Neural cell (in vitro differentiated cells): Measurements from ENCODE around the gene ZNF768. TPM values are rescaled to one million over a fixed set of nuclear protein-coding genes. Genes with fewer than 3 reads are reported as not detected.
A peak's percentile ranks its signal among the peaks of the same experiment; 100 is the strongest.

Experiments used
- H2AFZ ChIP-seq: fragments of 200-600, 300-800 bp; sonication (generic), shearing (Covaris generic); 2 replicates; pipeline ENCODE4 v1.6.0; 2014; ENCODE audit warnings: low read depth, mild to moderate bottlenecking, antibody characterized with exemption, low read length, moderate library complexity
- H3F3A ChIP-seq: fragments of 200-600 bp; shearing (Covaris generic); 2 replicates; pipeline ENCODE4 v1.6.1; 2016; ENCODE audit warnings: mild to moderate bottlenecking, moderate library complexity, mixed read lengths, antibody characterized with exemption, low read length; ENCODE audit not compliant: insufficient read depth, poor library complexity, severe bottlenecking
- H3K27ac ChIP-seq: fragments of 200-600, 300-800 bp; sonication (generic), shearing (Covaris generic); 2 replicates; pipeline ENCODE4 v1.5.1; 2014; ENCODE audit warnings: mild to moderate bottlenecking, low read length, moderate library complexity
- H3K27me3 ChIP-seq: fragments of 300-800, 200-600 bp; sonication (generic), shearing (Covaris generic); 2 replicates; pipeline ENCODE4 v1.6.0; 2014; ENCODE audit warnings: mild to moderate bottlenecking, low read depth, low read length, moderate library complexity; ENCODE audit not compliant: insufficient read depth
- H3K36me3 ChIP-seq: fragments of 300-800, 200-600 bp; sonication (generic), shearing (Covaris generic); 2 replicates; pipeline ENCODE4 v1.5.1; 2014; ENCODE audit warnings: mild to moderate bottlenecking, antibody characterized with exemption, low read length, moderate library complexity; ENCODE audit not compliant: insufficient read depth
- H3K4me2 ChIP-seq: fragments of 300-800, 200-600 bp; sonication (generic), shearing (Covaris generic); 2 replicates; pipeline ENCODE4 v1.6.0; 2014; ENCODE audit warnings: mild to moderate bottlenecking, low read length
- H3K4me3 ChIP-seq: fragments of 300-800, 200-600 bp; sonication (generic), shearing (Covaris generic); 2 replicates; pipeline ENCODE4 v1.5.1; 2014; ENCODE audit warnings: mild to moderate bottlenecking, low read length, moderate library complexity
- H3K79me2 ChIP-seq: fragments of 200-600 bp; shearing (Covaris generic); replicated peaks from 2 replicates; pipeline ENCODE4 v1.6.0; 2014; ENCODE audit warnings: mild to moderate bottlenecking, low read length, moderate library complexity; ENCODE audit not compliant: insufficient read depth
- H3K9ac ChIP-seq: fragments of 300-800, 200-600 bp; sonication (generic), shearing (Covaris generic); 2 replicates; pipeline ENCODE4 v1.6.1; 2016; ENCODE audit warnings: mild to moderate bottlenecking, low read length, mixed read lengths
- H3K9me2 ChIP-seq: fragments of 200-600 bp; shearing (Covaris generic); 2 replicates; pipeline ENCODE4 v1.6.1; 2016; ENCODE audit warnings: mild to moderate bottlenecking, low read length, mixed read lengths; ENCODE audit not compliant: insufficient read depth
- H3K9me3 ChIP-seq: fragments of 200-600, 300-800 bp; sonication (generic), shearing (Covaris generic); 2 replicates; pipeline ENCODE4 v1.6.1; 2016; ENCODE audit warnings: mild to moderate bottlenecking, mixed run types, low read length, moderate library complexity, mixed read lengths
- H4K20me1 ChIP-seq: fragments of 200-600 bp; shearing (Covaris generic); 2 replicates; pipeline ENCODE4 v1.6.1; 2016; ENCODE audit warnings: mild to moderate bottlenecking, mixed run types; ENCODE audit not compliant: insufficient read depth
- CTCF ChIP-seq: fragments of 450-650 bp; IDR thresholded peaks from 2 replicates; pipeline ENCODE4 v1.5.1; 2014; ENCODE audit warnings: antibody characterized with exemption, mild to moderate bottlenecking, moderate library complexity; ENCODE audit not compliant: poor library complexity, severe bottlenecking
- EP300 ChIP-seq: fragments of 450-650 bp; conservative IDR thresholded peaks from 2 replicates; pipeline ENCODE4 v1.6.1; 2014; ENCODE audit warnings: antibody characterized with exemption, mild to moderate bottlenecking, moderate library complexity; ENCODE audit not compliant: poor library complexity, severe bottlenecking
- EZH2 ChIP-seq: fragments of 200-600, 300-800 bp; shearing (Covaris generic), sonication (generic); IDR thresholded peaks from 2 replicates; pipeline ENCODE4 v1.6.1; 2014; ENCODE audit warnings: antibody characterized with exemption, low read length, borderline replicate concordance, mild to moderate bottlenecking; ENCODE audit not compliant: insufficient read depth, poor library complexity, severe bottlenecking
- MXI1 ChIP-seq: fragments of 450-650 bp; conservative IDR thresholded peaks from 2 replicates; pipeline ENCODE4 v1.6.1; 2014; ENCODE audit warnings: antibody characterized with exemption, mild to moderate bottlenecking; ENCODE audit not compliant: poor library complexity, severe bottlenecking
- POLR2AphosphoS5 ChIP-seq: IDR thresholded peaks from 2 replicates; pipeline ENCODE4 v1.6.1; 2012
- RAD21 ChIP-seq: fragments of 450-650 bp; conservative IDR thresholded peaks from 2 replicates; pipeline ENCODE4 v1.6.1; 2014; ENCODE audit warnings: antibody characterized with exemption, mild to moderate bottlenecking, moderate library complexity
- REST ChIP-seq: IDR thresholded peaks from 2 replicates; pipeline ENCODE4 v1.6.1; 2012; ENCODE audit warnings: borderline replicate concordance
- SMC3 ChIP-seq: fragments of 450-650 bp; conservative IDR thresholded peaks from 2 replicates; pipeline ENCODE4 v1.6.1; 2014; ENCODE audit warnings: antibody characterized with exemption, mild to moderate bottlenecking, moderate library complexity; ENCODE audit not compliant: poor library complexity
- TAF1 ChIP-seq: IDR thresholded peaks from 2 replicates; pipeline ENCODE4 v1.6.1; 2012; ENCODE audit warnings: low read depth
- polyA plus RNA-seq: library from polyadenylated mRNA; depleted of rRNA; stranded (reverse); fragments of >200 nt; gene quantifications from 2 replicates; pipeline ENCODE4 v1.2.3, GENCODE V29; 2014

ZNF768 gene
- polyA plus RNA-seq, 1 donor from 2014 or later = 54.4 TPM

GRCh38 chr16:30527635-30528178 is 1.3 kb upstream of the ZNF768 start:
- H3K9me3 ChIP-seq = no peaks in the 10 kb centered on the region
- no peaks in the 10 kb centered on the region for H3K27me3 ChIP-seq
- H3K36me3 ChIP-seq = no peaks in the 10 kb centered on the region
- TF ChIP-seq MXI1 = no peak
- TF ChIP-seq EP300 = no peak
- no peak for TF ChIP-seq POLR2AphosphoS5
- TF ChIP-seq EZH2 = no peak
- TF ChIP-seq REST = no peak
- no peak for TF ChIP-seq CTCF
- TF ChIP-seq RAD21 = peak; percentile 10
- TF ChIP-seq SMC3 = peak; percentile 45
- H2AFZ ChIP-seq = peak overlapping the region; percentile 83
- peaks cover 5% of the 10 kb centered on the region for H3K79me2 ChIP-seq
- peak overlapping the region; percentile 94 for H3K27ac ChIP-seq
- H3K9me2 ChIP-seq = no peaks in the 10 kb centered on the region
- no peaks in the 10 kb centered on the region for H3F3A ChIP-seq
- peak overlapping the region; percentile 53 for H3K4me2 ChIP-seq
- peak overlapping the region; percentile 97 for H3K4me3 ChIP-seq
- no peaks in the 10 kb centered on the region for H4K20me1 ChIP-seq
- H3K9ac ChIP-seq = peak overlapping the region; percentile 94

- Histone ChIP-seq H3K9ac (peak overlapping the region; percentile 94), H3K79me2 (peaks cover 5% of the 10 kb centered on the region), H3K27ac (peak overlapping the region; percentile 94), H3K27me3 (no peaks in the 10 kb centered on the region), H4K20me1 (no peaks in the 10 kb centered on the region), H3K9me3 (no peaks in the 10 kb centered on the region), H3K9me2 (no peaks in the 10 kb centered on the region), H3K4me3 (peak overlapping the region; percentile 97), H3F3A (no peaks in the 10 kb centered on the region), H3K4me2 (peak overlapping the region; percentile 53), H2AFZ (peak overlapping the region; percentile 83), H3K36me3 (no peaks in the 10 kb centered on the region)
- TF ChIP-seq EP300 (peak; percentile 9), SMC3 (peak; percentile 10), POLR2AphosphoS5 (peak; percentile 71), RAD21 (peak; percentile 28), EZH2 (no peak), REST (no peak), TAF1 (no peak), CTCF (peak; percentile 59), MXI1 (peak; percentile 66)
These were observed 663 bp upstream of the ZNF768 start for GRCh38 chr16:30526823-30527634.
